Adrenal gland (tissue), 12 donors: ENCODE measurements around the gene RALGPS1. TPM values are rescaled to one million over a fixed set of nuclear protein-coding genes. Genes with fewer than 3 reads are reported as not detected.

Experiments used
- DNase-seq, 7 donors: peaks; one replicate each; pipeline ENCODE4 v3.0.0-alpha.2; 2019 to 2020
- H3K27ac ChIP-seq, 5 donors: fragments of 200-600 bp; sonication (generic) in 4 of 5; 1 replicate in 3 of 5; 2 replicates in 2 of 5; pipeline versions ENCODE4 v1.5.1 to v1.8.0; 2016 to 2020; ENCODE audit warnings: mild to moderate bottlenecking in 1 of 5
- H3K27me3 ChIP-seq: fragments of 200-600 bp; 2 replicates; pipeline ENCODE4 v1.8.0; 2021
- H3K36me3 ChIP-seq, 2 donors: fragments of 200-600 bp; replicated peaks in 1 of 2; 1 replicate in 1 of 2; 2 replicates in 1 of 2; pipeline versions ENCODE4 v1.5.1 to v1.8.0; 2018 to 2022
- H3K4me1 ChIP-seq, 2 donors: fragments of 200-600 bp; replicated peaks in 1 of 2; 1 replicate in 1 of 2; 2 replicates in 1 of 2; pipeline versions ENCODE4 v1.5.1 to v1.8.0; 2018 to 2021
- H3K4me3 ChIP-seq, 4 donors: fragments of 200-600 bp; sonication (generic) in 3 of 4; one replicate each; pipeline ENCODE4 v1.5.1; 2016 to 2018
- H3K9me3 ChIP-seq, 3 donors: fragments of 200-600 bp; sonication (generic) in 1 of 3; replicated peaks in 1 of 3; 1 replicate in 2 of 3; 2 replicates in 1 of 3; pipeline versions ENCODE4 v1.5.1 to v1.8.0; 2016 to 2021
- POLR2A ChIP-seq, 2 donors: fragments of 450-650 bp; IDR thresholded peaks; one replicate each; pipeline ENCODE4 v1.6.1; 2017; ENCODE audit warnings: antibody characterized with exemption in 2 of 2, mild to moderate bottlenecking in 2 of 2, moderate library complexity in 1 of 2
- WGBS, 4 donors: extraction: QIAGEN DNeasy Blood & Tissue Kit in 2 of 4; methylation state at CpG; one replicate each; pipeline versions ENCODE4 v1.1.5 to v1.1.7; 2013 to 2017; 5-methylcytosine and 5-hydroxymethylcytosine counted together
- intact Hi-C, 2 donors: fragments of 100-400 bp; cut with DNase I; formaldehyde crosslinking; loops; one replicate each; pipeline versions ENCODE4 v1.14.1 to v1.15.0; 2022 to 2023
- polyA plus RNA-seq, 3 donors: library from polyadenylated mRNA; stranded (reverse); fragments of 200-250 nt in 2 of 3; fragments of 350-450 nt in 1 of 3; fragmentation: Illumina TruSeq in 1 of 3; extraction: RNeasy Lipid Tissue Mini Kit (QIAGEN cat#74804) in 1 of 3; gene quantifications; one replicate each; pipeline ENCODE4 v1.2.3, GENCODE V29; 2013 to 2014
- total RNA-seq, 9 donors: library from RNA; depleted of rRNA in 4 of 9; stranded (reverse); fragments of >200 nt in 4 of 9; fragments of 120-200 nt in 1 of 9; fragmentation: NEBNext Ultra II Directional in 1 of 9; extraction: Animal tissue kit (Norgen Biotek cat#: 25700) in 1 of 9; gene quantifications; one replicate each; pipeline versions ENCODE4 v1.1.0 to v1.2.4, GENCODE V29; 2013 to 2023
- TF ChIP-seq, protein P1 (sequence below), 6 experiments: fragments of 450-650 bp in 4 of 6; fragments of 200-600 bp in 2 of 6; sonication (generic) in 1 of 6; IDR thresholded peaks; 1 replicate in 5 of 6; 2 replicates in 1 of 6; pipeline versions ENCODE4 v1.5.1 to v1.8.0; 2016 to 2021; ENCODE audit warnings: antibody characterized with exemption in 6 of 6, mild to moderate bottlenecking in 2 of 6, moderate library complexity in 1 of 6
- donor health status: healthy with polysubstance abuse.
- donor health status: Bipolar disorder and iron deficiency.
- donor health status: DM: yes; HTN: yes; CAD: no.
- donor health status: DM: no; HTN: no; CAD: no.
- donor health status: DM: no; HTN: no; CAD: no.
- donor health status: DM: yes; HTN: yes; CAD: no.

RALGPS1 gene
- total and polyA plus RNA-seq, 12 donors, result 2.8 to 9.9 (median 5.1) TPM

DNA sequence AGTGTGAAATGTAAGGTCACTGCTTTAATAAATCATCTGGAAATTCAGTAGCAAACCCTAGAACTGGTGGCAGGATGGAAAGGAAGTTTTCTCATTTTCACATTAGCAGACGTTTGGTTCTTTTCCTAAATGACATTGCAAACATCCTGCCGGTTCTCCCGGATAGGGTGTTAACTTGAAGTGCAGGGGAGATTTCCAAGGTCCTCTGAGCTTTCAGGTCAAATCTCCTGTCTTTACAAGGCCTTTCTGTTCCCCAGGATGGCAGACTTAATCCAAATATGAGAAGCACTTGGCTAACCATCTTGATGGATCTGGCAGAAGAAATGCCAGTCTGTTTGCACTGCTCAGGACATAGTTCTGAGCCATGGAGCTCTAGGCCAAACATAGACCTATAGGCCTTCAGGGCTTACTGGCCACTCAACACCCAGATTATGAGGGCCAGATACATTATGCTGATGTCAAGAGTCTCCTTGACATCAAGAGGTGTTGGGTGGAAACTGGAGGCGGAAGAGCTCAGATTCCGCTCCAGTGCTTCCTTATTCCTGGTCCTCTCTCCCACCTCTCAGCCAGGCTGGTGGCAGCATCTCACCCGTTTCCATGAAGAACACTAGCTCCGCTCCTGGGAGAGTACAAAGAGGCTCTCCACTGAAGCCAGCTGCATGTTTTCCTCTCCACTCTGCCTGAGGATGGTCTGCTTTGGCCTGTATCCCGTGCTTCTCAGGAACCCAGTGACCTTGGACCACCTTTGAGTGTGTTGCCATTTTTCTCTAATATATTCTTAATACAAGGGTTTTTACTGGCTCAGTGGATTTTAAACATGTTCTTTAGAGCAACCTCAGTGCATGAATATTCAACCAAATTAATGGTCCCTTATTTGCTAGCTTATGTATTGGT, 61.0 kb downstream of the RALGPS1 start:
- WGBS, 4 donors, result 63 to 73% (median 71%) methylated on average over 8 of the region's 8 CpGs

DNA sequence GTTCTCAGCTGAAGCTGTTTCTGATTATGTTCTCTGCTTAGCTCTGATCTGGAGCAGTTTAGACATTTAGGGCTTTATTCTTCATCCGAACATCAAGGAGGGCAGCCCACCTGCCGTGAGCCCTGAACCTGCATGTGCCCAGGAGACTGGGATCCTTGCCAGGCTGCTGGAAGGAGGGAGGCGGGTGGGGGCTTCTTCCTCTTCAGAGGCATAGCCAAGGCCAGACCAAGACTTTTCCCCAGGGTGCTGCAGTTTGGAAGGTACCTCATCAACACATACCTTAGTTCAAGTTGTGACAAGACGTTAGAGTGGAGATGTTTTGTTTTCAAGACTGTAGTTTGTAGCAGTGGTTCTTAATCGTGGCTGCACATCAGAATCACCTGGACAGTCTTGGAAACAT, 64.9 kb downstream of the RALGPS1 start:
- H3K9me3 ChIP-seq, result no peaks in the 10 kb centered on the region
- intact Hi-C loops, result no loop called here
- WGBS, 4 donors, result 81 to 93% (median 84%) methylated on average over 5 of the region's 5 CpGs

More for the DNA sequence above, 61.0 kb downstream of the RALGPS1 start:
- DNase-seq, result no peak
- peaks cover 0 to 7% of the 10 kb centered on the region in 2 donors for H3K4me1 ChIP-seq
- no peaks in the 10 kb centered on the region for H3K36me3 ChIP-seq
- H3K9me3 ChIP-seq, result no peaks in the 10 kb centered on the region
- peak overlapping the region in 1 of 5 donors; percentile 7 for H3K27ac ChIP-seq
- intact Hi-C loops, result no loop called here
- no peak for TF ChIP-seq POLR2A (IDR thresholded peaks at IDR 0.05)
- TF ChIP-seq, protein P1, sequence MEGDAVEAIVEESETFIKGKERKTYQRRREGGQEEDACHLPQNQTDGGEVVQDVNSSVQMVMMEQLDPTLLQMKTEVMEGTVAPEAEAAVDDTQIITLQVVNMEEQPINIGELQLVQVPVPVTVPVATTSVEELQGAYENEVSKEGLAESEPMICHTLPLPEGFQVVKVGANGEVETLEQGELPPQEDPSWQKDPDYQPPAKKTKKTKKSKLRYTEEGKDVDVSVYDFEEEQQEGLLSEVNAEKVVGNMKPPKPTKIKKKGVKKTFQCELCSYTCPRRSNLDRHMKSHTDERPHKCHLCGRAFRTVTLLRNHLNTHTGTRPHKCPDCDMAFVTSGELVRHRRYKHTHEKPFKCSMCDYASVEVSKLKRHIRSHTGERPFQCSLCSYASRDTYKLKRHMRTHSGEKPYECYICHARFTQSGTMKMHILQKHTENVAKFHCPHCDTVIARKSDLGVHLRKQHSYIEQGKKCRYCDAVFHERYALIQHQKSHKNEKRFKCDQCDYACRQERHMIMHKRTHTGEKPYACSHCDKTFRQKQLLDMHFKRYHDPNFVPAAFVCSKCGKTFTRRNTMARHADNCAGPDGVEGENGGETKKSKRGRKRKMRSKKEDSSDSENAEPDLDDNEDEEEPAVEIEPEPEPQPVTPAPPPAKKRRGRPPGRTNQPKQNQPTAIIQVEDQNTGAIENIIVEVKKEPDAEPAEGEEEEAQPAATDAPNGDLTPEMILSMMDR (IDR thresholded peaks at IDR 0.05), result no peak
- no peaks in the 10 kb centered on the region for H3K27me3 ChIP-seq
- H3K4me3 ChIP-seq, result no peak overlapping the region

DNA sequence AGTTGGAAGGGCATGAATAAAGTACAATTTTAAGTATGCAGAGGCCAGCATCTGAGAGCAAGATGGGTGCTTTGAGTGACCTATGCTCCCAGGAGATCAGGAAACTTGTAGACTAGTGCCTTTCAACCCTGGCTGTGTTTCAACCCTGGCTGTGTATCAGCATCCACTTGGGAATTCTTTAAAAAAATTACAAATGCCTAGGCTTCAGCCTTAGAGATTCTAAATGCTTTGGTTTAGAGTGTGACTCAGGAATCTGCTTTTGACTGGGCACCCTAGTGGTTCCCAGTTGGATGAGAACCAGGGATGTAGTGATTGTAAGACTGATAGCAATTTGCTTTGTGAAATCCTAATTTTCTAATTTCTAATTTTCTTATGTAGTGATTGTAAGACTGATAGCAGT, 65.6 kb downstream of the RALGPS1 start:
- H3K4me3 ChIP-seq, result no peak overlapping the region
- no peaks in the 10 kb centered on the region for H3K9me3 ChIP-seq
- intact Hi-C loops, result no loop called here
- DNase-seq, result peak in 1 of 7 donors; percentile 37
- H3K27ac ChIP-seq, result no peak overlapping the region
- H3K27me3 ChIP-seq, result no peaks in the 10 kb centered on the region
- no peaks in the 10 kb centered on the region for H3K36me3 ChIP-seq
- H3K4me1 ChIP-seq, result peaks cover 0 to 6% of the 10 kb centered on the region in 2 donors
- TF ChIP-seq, protein P1 (IDR thresholded peaks at IDR 0.05), result no peak
- no peak for TF ChIP-seq POLR2A (IDR thresholded peaks at IDR 0.05)

More for the DNA sequence above, 64.9 kb downstream of the RALGPS1 start:
- TF ChIP-seq, protein P1 (IDR thresholded peaks at IDR 0.05), result no peak
- TF ChIP-seq POLR2A (IDR thresholded peaks at IDR 0.05), result no peak
- H3K27ac ChIP-seq, result no peak overlapping the region
- no peak for DNase-seq
- H3K4me1 ChIP-seq, result peaks cover 0 to 7% of the 10 kb centered on the region in 2 donors
- no peaks in the 10 kb centered on the region for H3K27me3 ChIP-seq
- H3K36me3 ChIP-seq, result no peaks in the 10 kb centered on the region
- H3K4me3 ChIP-seq, result no peak overlapping the region

DNA sequence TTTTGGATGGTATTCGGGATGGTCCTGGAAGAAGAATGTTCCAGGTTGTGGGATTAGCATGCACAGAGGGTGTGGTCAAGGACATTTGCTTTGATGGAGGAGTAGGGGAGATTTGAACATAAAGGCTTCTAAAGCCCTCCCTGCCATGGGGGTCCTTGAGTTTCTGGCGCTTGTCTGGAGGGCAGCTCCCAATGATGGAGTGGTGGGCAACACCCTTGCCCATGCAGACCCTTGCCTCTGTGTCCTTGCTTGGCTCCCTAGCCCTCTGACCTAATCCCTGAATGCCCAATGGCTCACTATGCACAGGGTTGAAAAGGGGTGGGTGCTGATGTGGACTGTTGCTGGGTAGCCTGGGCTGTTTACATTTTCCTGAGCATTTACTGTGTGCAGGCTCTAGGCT, 66.6 kb downstream of the RALGPS1 start:
- WGBS, 4 donors, result 92 to 100% (median 98%) methylated on average over 2 of the region's 2 CpGs

More for the DNA sequence above, 66.6 kb downstream of the RALGPS1 start:
- TF ChIP-seq POLR2A (IDR thresholded peaks at IDR 0.05), result no peak
- TF ChIP-seq, protein P1 (IDR thresholded peaks at IDR 0.05), result no peak
- peak overlapping the region in 1 of 5 donors; percentile 14 for H3K27ac ChIP-seq
- H3K4me1 ChIP-seq, result peaks cover 0 to 15% of the 10 kb centered on the region in 2 donors
- H3K36me3 ChIP-seq, result no peaks in the 10 kb centered on the region
- H3K27me3 ChIP-seq, result no peaks in the 10 kb centered on the region
- intact Hi-C loops, result no loop called here
- H3K9me3 ChIP-seq, result no peaks in the 10 kb centered on the region
- no peak overlapping the region for H3K4me3 ChIP-seq
- DNase-seq, result no peak
